ENCODE data around the gene FKBP1B. TPM values are rescaled to one million over a fixed set of nuclear protein-coding genes. Genes with fewer than 3 reads are reported as not detected.

The FKBP1B gene
- polyA plus RNA-seq, 3 donors = 5.2 to 10.1 (median 7.2) TPM

DNA sequence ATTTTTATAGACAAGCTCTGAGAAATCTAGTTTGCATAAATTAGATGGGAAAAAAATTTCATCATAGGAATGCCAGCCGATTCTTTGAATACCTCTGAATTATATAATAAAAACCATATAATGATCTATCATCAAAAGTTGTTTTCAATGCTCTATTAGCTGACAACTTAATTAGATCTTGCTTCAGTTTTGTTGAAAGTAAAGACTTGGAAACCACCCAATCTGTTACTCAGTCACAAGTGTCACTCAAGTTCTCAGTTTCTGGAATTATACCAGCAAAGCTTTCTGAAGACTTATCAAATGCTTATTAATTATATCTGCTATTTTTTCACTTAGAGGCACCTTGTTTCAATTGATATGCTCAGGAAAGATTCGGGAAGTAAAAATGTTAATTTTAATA, 52.5 kb downstream of the FKBP1B start:
- Histone ChIP-seq H3K79me2 (ENCODE audit: insufficient read depth, low read length) (no peaks in the 10 kb centered on the region), H3K9me3 (replicated peaks in 1 of 2; ENCODE audit: control insufficient read depth in 1 of 2, insufficient read depth in 1 of 2, low read length in 2 of 2) (peaks cover 6 to 22% of the 10 kb centered on the region in 2 donors), H3K4me2 (replicated peaks; ENCODE audit: extremely low read depth, low read length, poor library complexity, severe bottlenecking) (no peak overlapping the region), H2AFZ (ENCODE audit: insufficient read depth, low read depth, low read length, poor library complexity, severe bottlenecking) (no peak overlapping the region), H3K36me3 (replicated peaks in 1 of 2; ENCODE audit: control insufficient read depth in 1 of 2, insufficient read depth in 2 of 2, low read length in 2 of 2) (peaks cover 13 to 20% of the 10 kb centered on the region in 2 donors), H3K4me3 (replicated peaks in 1 of 3; ENCODE audit: low read depth in 2 of 3, low read length in 3 of 3) (no peak overlapping the region), H3K4me1 (ENCODE audit: control insufficient read depth in 1 of 2, insufficient read depth in 2 of 2, low read length in 2 of 2) (no peaks in the 10 kb centered on the region), H3K27ac (ENCODE audit: low read depth in 1 of 2, low read length in 2 of 2) (no peak overlapping the region), H4K20me1 (ENCODE audit: insufficient read depth, low read length) (no peaks in the 10 kb centered on the region), H3K9ac (ENCODE audit: insufficient read depth, low read length, poor library complexity, severe bottlenecking) (no peak overlapping the region), H3K27me3 (ENCODE audit: control insufficient read depth in 2 of 2, insufficient read depth in 2 of 2, low read length in 2 of 2) (no peaks in the 10 kb centered on the region)
- Mint-ChIP-seq H3K9me3 (peaks cover 25 to 50% (median 38%) of the 10 kb centered on the region in 7 donors), H3K4me3 (no peak overlapping the region), H3K27me3 (ENCODE audit: low read depth in 3 of 3) (peaks cover 0 to 2% (median 0%) of the 10 kb centered on the region in 3 donors), H3K27ac (no peak overlapping the region), H3K4me1 (no peaks in the 10 kb centered on the region), H3K36me3 (peaks cover 19 to 49% of the 10 kb centered on the region in 2 donors)
- intact Hi-C loops (cut with micrococcal nuclease) = no loop called here
- TF ChIP-seq, protein P1, sequence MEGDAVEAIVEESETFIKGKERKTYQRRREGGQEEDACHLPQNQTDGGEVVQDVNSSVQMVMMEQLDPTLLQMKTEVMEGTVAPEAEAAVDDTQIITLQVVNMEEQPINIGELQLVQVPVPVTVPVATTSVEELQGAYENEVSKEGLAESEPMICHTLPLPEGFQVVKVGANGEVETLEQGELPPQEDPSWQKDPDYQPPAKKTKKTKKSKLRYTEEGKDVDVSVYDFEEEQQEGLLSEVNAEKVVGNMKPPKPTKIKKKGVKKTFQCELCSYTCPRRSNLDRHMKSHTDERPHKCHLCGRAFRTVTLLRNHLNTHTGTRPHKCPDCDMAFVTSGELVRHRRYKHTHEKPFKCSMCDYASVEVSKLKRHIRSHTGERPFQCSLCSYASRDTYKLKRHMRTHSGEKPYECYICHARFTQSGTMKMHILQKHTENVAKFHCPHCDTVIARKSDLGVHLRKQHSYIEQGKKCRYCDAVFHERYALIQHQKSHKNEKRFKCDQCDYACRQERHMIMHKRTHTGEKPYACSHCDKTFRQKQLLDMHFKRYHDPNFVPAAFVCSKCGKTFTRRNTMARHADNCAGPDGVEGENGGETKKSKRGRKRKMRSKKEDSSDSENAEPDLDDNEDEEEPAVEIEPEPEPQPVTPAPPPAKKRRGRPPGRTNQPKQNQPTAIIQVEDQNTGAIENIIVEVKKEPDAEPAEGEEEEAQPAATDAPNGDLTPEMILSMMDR (IDR thresholded peaks at IDR 0.05) = no peak
- no CpG with 5 or more reads among the region's 2 CpGs for WGBS (ENCODE audit: insufficient coverage)
- DNase-seq = no peak

DNA sequence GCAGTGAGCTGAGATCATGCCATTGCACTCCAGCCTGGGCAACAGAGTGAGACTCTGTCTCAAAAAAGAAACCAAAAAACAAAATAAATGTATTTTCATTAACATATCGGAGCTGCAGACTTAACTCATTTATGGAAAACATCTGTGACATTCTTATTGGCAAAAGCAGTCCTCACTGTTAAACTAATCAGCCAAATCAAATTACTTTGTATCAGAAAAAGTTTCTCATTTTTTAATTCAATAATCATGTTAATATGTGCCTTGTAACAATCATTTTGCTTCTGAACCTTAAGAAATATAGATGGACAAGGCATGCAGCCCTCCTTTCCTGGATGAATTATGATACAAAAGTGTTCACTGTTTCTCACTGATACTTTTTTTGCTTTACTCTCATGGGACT, 53.1 kb downstream of the FKBP1B start:
- H3K27me3 Mint-ChIP-seq (ENCODE audit: low read depth in 3 of 3) = peaks cover 0 to 2% (median 0%) of the 10 kb centered on the region in 3 donors
- WGBS (ENCODE audit: insufficient coverage) = no CpG with 5 or more reads among the region's 1 CpG
- Histone ChIP-seq H3K36me3 (replicated peaks in 1 of 2; ENCODE audit: control insufficient read depth in 1 of 2, insufficient read depth in 2 of 2, low read length in 2 of 2) (peaks cover 13 to 20% of the 10 kb centered on the region in 2 donors), H3K9me3 (replicated peaks in 1 of 2; ENCODE audit: control insufficient read depth in 1 of 2, insufficient read depth in 1 of 2, low read length in 2 of 2) (peaks cover 6 to 22% of the 10 kb centered on the region in 2 donors), H3K27me3 (ENCODE audit: control insufficient read depth in 2 of 2, insufficient read depth in 2 of 2, low read length in 2 of 2) (no peaks in the 10 kb centered on the region), H3K27ac (ENCODE audit: low read depth in 1 of 2, low read length in 2 of 2) (no peak overlapping the region), H3K4me1 (ENCODE audit: control insufficient read depth in 1 of 2, insufficient read depth in 2 of 2, low read length in 2 of 2) (no peaks in the 10 kb centered on the region), H4K20me1 (ENCODE audit: insufficient read depth, low read length) (no peaks in the 10 kb centered on the region), H3K4me2 (replicated peaks; ENCODE audit: extremely low read depth, low read length, poor library complexity, severe bottlenecking) (no peak overlapping the region), H3K9ac (ENCODE audit: insufficient read depth, low read length, poor library complexity, severe bottlenecking) (no peak overlapping the region), H2AFZ (ENCODE audit: insufficient read depth, low read depth, low read length, poor library complexity, severe bottlenecking) (no peak overlapping the region), H3K79me2 (ENCODE audit: insufficient read depth, low read length) (no peaks in the 10 kb centered on the region), H3K4me3 (replicated peaks in 1 of 3; ENCODE audit: low read depth in 2 of 3, low read length in 3 of 3) (no peak overlapping the region)
- TF ChIP-seq, protein P1 (IDR thresholded peaks at IDR 0.05) = no peak
- no peaks in the 10 kb centered on the region for H3K4me1 Mint-ChIP-seq
- peaks cover 19 to 45% of the 10 kb centered on the region in 2 donors for H3K36me3 Mint-ChIP-seq
- H3K9me3 Mint-ChIP-seq = peaks cover 30 to 53% (median 43%) of the 10 kb centered on the region in 7 donors
- no peak overlapping the region for H3K27ac Mint-ChIP-seq
- no peak overlapping the region for H3K4me3 Mint-ChIP-seq
- no peak for DNase-seq
- intact Hi-C loops (cut with micrococcal nuclease) = no loop called here

Data from CD14-positive monocyte (primary cell).